Measurements from ENCODE around the gene TMEM201. TPM values are rescaled to one million over a fixed set of nuclear protein-coding genes. Genes with fewer than 3 reads are reported as not detected.
A peak's percentile ranks its signal among the peaks of the same experiment; 100 is the strongest.

Gene TMEM201
- total RNA-seq, 1 experiment from 2014 or later: 13.6 TPM

DNA sequence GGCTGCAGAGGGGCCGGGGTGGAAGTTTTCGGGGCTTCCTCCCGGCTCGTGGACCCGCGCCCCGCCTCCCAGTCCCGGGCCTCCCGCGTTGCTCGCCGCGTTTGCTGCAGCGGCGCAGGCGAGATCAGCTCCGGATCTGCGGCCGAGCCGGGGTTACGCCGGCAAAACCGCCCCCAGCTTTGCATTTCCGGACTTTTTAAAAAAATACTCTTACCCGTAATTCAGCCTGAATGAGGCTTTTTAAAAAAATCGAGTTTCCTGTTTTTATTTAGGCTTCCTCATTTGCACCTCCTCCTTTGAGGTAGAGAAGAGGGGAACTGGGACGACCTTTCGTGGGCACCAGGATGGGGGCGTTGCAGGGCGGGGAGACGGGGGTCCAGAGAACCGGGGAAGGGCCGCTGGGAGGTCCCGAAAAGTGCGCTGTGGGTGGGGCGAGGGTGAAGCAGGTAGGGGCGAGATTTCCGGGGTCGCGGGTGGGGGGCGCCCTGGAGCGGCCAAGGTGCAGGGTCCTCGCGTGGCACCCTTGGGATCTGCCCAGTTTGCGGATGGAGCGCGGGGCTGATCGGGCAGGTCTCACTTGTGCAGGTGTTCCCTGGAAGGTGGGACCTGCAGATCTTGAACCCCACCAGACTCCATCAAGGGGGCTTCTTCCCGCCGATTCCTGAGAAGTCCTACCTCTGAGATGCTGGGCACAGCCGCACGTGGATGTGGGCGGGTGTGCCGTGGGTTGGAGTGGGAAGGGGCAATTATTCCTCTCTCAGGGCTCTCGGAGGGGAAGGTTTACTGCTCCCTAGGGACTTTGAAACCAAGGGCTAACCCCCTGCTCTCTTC is 63.9 kb downstream of the TMEM201 start:
- DNase-seq (ENCODE audit: low read depth): no peak

- DNase-seq (ENCODE audit: low read depth): no peak
Observed at GRCh38 chr1:9653210-9653490, 64.4 kb downstream of the TMEM201 start.

- DNase-seq (ENCODE audit: low read depth): no peak
Observed at GRCh38 chr1:9653491-9654050, 64.9 kb downstream of the TMEM201 start.

GRCh38 chr1:9654051-9654833 is 65.5 kb downstream of the TMEM201 start:
- DNase-seq (ENCODE audit: low read depth): no peak

DNA sequence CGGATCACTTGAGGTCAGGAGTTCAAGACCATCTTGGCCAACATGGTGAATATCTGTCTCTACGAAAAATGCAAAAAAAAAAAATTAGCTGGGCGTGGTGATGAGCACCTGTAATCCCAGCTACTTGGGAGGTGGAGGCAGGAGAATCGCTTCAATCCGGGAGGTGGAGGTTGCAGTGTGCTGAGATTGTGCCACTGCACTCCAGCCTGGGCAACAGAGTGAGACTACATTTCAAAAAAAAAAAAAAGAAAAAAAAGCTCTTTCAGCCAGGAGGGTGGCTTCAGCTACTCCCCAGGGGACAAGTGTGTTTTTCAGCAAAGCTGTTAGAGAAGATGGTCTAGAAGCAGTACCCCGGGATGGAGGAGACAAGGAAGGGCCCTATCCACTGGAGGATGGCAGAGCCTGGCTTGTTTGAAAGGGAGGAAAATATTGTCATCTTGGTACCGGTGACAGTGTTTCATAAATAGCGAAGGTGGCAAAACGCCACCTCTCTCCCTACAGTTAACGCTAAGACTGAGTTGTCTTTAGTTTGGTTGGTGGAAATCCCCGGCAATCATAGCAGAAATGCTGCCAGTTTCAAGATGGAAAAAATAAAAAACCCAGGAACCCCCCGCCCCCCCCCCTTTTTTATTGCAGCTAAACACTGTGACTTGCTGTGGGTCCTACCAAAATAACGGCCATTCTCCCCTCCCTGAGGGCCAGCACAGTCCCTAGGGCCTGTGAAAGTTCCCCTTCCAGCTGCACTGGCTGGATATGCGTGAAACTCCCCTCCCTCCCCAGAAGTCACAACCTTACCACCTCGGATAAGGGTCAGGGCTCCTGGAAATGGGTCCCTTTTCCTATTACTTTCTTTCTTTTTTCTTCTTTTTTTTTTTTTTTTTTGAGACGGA is 66.4 kb downstream of the TMEM201 start:
- DNase-seq (ENCODE audit: low read depth): no peak

GRCh38 chr1:9655836-9656235 is 67.1 kb downstream of the TMEM201 start:
- no peak for DNase-seq (ENCODE audit: low read depth)

DNA sequence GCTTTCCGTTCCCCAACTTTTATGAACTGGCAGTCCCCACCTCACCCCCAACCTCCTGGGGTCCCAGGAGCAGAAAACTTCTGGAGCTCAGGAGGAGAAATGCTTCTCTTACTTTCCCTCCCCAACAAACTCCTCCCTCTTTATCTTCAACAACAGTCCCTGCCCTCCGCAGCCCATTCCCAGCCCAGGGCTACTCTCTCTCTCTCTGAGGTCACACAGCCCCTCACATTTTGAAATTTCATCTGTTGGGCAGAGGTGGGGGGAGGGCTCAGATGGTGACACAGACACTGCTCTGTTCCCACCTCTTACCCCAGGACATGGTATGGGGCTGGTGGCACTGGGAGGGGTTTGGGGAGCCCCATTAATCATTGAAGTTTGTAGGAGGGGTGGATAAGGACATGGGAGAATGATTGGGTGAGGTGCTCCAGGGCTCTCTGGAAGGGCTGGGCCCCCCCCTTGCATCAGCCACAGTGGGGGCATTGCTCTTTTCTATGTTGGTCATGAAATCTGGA is 68.9 kb downstream of the TMEM201 start:
- DNase-seq (ENCODE audit: low read depth): no peak

GRCh38 chr1:9658199-9658598 is 69.5 kb downstream of the TMEM201 start:
- DNase-seq (ENCODE audit: low read depth): no peak

DNA sequence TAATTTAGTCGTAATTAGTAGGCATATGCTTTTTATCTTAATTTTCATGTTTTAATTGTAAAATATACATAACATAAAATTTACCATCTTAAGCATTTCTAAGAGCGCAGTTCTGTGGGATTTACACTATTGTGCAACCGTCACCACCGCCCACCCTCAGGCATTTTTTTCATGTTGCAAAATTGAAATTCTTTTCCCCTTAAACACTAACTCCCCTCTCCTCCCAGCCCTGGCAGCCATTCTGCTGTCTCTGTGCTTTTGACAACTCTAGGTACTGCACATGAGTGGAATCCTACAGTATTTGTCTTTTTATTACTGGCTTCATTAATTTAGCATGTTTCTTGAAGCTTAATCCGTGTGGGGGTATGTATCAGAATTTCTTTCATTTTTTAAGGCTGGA is 70.6 kb downstream of the TMEM201 start:
- peak; percentile 51 for DNase-seq (ENCODE audit: low read depth)

GRCh38 chr1:9663257-9663656 is 74.5 kb downstream of the TMEM201 start:
- DNase-seq (ENCODE audit: low read depth): no peak

Other genes with a start within 250 kb of the TMEM201 start
- gene SLC25A33, start 49.4 kb upstream of the TMEM201 start, total RNA-seq (2014; rRNA removed; shearing (Covaris generic)): 11.3 and 15.5 TPM in 2 replicates
- gene PIK3CD, start 62.8 kb downstream of the TMEM201 start, total RNA-seq (2014; rRNA removed; shearing (Covaris generic)): 5.4 and 8.5 TPM in 2 replicates
- gene CLSTN1, start 235.1 kb downstream of the TMEM201 start, total RNA-seq (2014; rRNA removed; shearing (Covaris generic)): 58.6 and 97.5 TPM in 2 replicates

Data from M059J (cell line).